Measurements from ENCODE around the gene EFNA5. TPM values are rescaled to one million over a fixed set of nuclear protein-coding genes. Genes with fewer than 3 reads are reported as not detected.
A peak's percentile ranks its signal among the peaks of the same experiment; 100 is the strongest.

The EFNA5 gene
- total RNA-seq, 2 donors from 2014 or later = 5.6 to 7.2 TPM

GRCh38 chr5:107670087-107670931, 428 bp downstream of the EFNA5 start:
- H3K36me3 ChIP-seq = no peaks in the 10 kb centered on the region
- intact Hi-C loops (cut with DNase I) = loop anchor here (10.0 kb wide), 5 partner anchors 96 to 1396 kb away; no protein-coding TSS in a partner anchor
- no peaks in the 10 kb centered on the region for H3K4me1 ChIP-seq (replicated peaks)
- WGBS = under 1% methylated on average over 57 of the region's 77 CpGs
- no peak for TF ChIP-seq POLR2AphosphoS5 (IDR thresholded peaks at IDR 0.05)
- no peak for TF ChIP-seq CTCF (IDR thresholded peaks at IDR 0.05)
- TF ChIP-seq POLR2A (IDR thresholded peaks at IDR 0.05) = no peak
- no peaks in the 10 kb centered on the region for H3K27me3 ChIP-seq (replicated peaks; ENCODE audit: insufficient read depth)
- peak; percentile 7 for DNase-seq (ENCODE audit: low spot score)
- H3K4me3 ChIP-seq = peak overlapping the region; percentile 46 to 50
- peak overlapping the region; percentile 66 to 71 for H3K27ac ChIP-seq
- no peaks in the 10 kb centered on the region for H3K9me3 ChIP-seq

- peak overlapping the region; percentile 46 to 50 for H3K4me3 ChIP-seq
- H3K36me3 ChIP-seq = no peaks in the 10 kb centered on the region
- no peaks in the 10 kb centered on the region for H3K27me3 ChIP-seq (replicated peaks; ENCODE audit: insufficient read depth)
- TF ChIP-seq POLR2A (IDR thresholded peaks at IDR 0.05) (no peak), POLR2AphosphoS5 (IDR thresholded peaks at IDR 0.05) (no peak), CTCF (IDR thresholded peaks at IDR 0.05) (no peak)
- 5% methylated on average over 45 of the region's 60 CpGs for WGBS
- H3K27ac ChIP-seq = peak overlapping the region; percentile 66 to 71
- DNase-seq (ENCODE audit: low spot score) = peak; percentile 20
- H3K4me1 ChIP-seq (replicated peaks) = no peaks in the 10 kb centered on the region
- intact Hi-C loops (cut with DNase I) = loop anchor here (10.0 kb wide), 5 partner anchors 95 to 1395 kb away; no protein-coding TSS in a partner anchor
- no peaks in the 10 kb centered on the region for H3K9me3 ChIP-seq
Observed at GRCh38 chr5:107669096-107670031, 1.4 kb downstream of the EFNA5 start.

GRCh38 chr5:107668154-107669095, 2.3 kb downstream of the EFNA5 start:
- 20% methylated on average over 11 of the region's 11 CpGs for WGBS
- TF ChIP-seq CTCF (IDR thresholded peaks at IDR 0.05) (no peak), POLR2AphosphoS5 (IDR thresholded peaks at IDR 0.05) (no peak)
- no peaks in the 10 kb centered on the region for H3K4me1 ChIP-seq (replicated peaks)
- H3K4me3 ChIP-seq = peak overlapping the region; percentile 46 to 50
- no peaks in the 10 kb centered on the region for H3K9me3 ChIP-seq
- H3K36me3 ChIP-seq = no peaks in the 10 kb centered on the region
- no peaks in the 10 kb centered on the region for H3K27me3 ChIP-seq (replicated peaks; ENCODE audit: insufficient read depth)
- peak overlapping the region; percentile 66 to 71 for H3K27ac ChIP-seq
- intact Hi-C loops (cut with DNase I) = no loop called here
- peak; percentile 5 for DNase-seq (ENCODE audit: low spot score)

- Histone ChIP-seq H3K4me3 (no peak overlapping the region), H3K9me3 (no peaks in the 10 kb centered on the region), H3K4me1 (replicated peaks) (no peaks in the 10 kb centered on the region), H3K27ac (no peak overlapping the region), H3K36me3 (no peaks in the 10 kb centered on the region), H3K27me3 (replicated peaks; ENCODE audit: insufficient read depth) (no peaks in the 10 kb centered on the region)
- intact Hi-C loops (cut with DNase I) = no loop called here
- no peak for DNase-seq (ENCODE audit: low spot score)
- WGBS = 78% methylated on average over 3 of the region's 3 CpGs
- no peak for TF ChIP-seq POLR2A (IDR thresholded peaks at IDR 0.05)
- TF ChIP-seq POLR2AphosphoS5 (IDR thresholded peaks at IDR 0.05) = no peak
- TF ChIP-seq CTCF (IDR thresholded peaks at IDR 0.05) = no peak
Observed at GRCh38 chr5:107666051-107666655, 4.6 kb downstream of the EFNA5 start.

Data from prostate gland (tissue), 2 donors.